Astrocyte (in vitro differentiated cells and primary cell): Measurements from ENCODE around the gene PSD. TPM values are rescaled to one million over a fixed set of nuclear protein-coding genes. Genes with fewer than 3 reads are reported as not detected.

Experiments used
- DNase-seq: peaks from one replicate; pipeline ENCODE4 v3.0.0-alpha.2; 2010; ENCODE audit warnings: low read depth
- FAIRE-seq: peaks from 2 replicates; lab custom pipeline; 2011; peaks lifted over from hg19 to GRCh38; lab: Jason Lieb, UNC
- H2AFZ ChIP-seq: 2 replicates; pipeline ENCODE4 v1.6.0; 2012; ENCODE audit warnings: low read depth, low read length, inconsistent platforms
- H3K27ac ChIP-seq: 2 replicates; pipeline ENCODE4 v1.5.1; 2011; ENCODE audit warnings: low read depth, low read length, inconsistent platforms
- H3K27me3 ChIP-seq: 2 replicates; pipeline ENCODE4 v1.6.0; 2011; ENCODE audit warnings: low read length, inconsistent platforms; ENCODE audit not compliant: insufficient read depth
- H3K36me3 ChIP-seq: 2 replicates; pipeline ENCODE4 v1.5.1; 2011; ENCODE audit warnings: low read length, inconsistent platforms; ENCODE audit not compliant: insufficient read depth
- H3K4me1 ChIP-seq: 2 replicates; pipeline ENCODE4 v1.5.1; 2011; ENCODE audit warnings: low read length, inconsistent platforms; ENCODE audit not compliant: insufficient read depth
- H3K4me2 ChIP-seq: 2 replicates; pipeline ENCODE4 v1.6.0; 2012; ENCODE audit warnings: low read length, inconsistent platforms
- H3K4me3 ChIP-seq: 2 replicates; pipeline ENCODE4 v1.5.1; 2011; ENCODE audit warnings: low read depth, mild to moderate bottlenecking, low read length, inconsistent platforms; ENCODE audit not compliant: insufficient read depth
- H3K79me2 ChIP-seq: 2 replicates; pipeline ENCODE4 v1.6.0; 2012; ENCODE audit warnings: mild to moderate bottlenecking, low read length, inconsistent platforms; ENCODE audit not compliant: insufficient read depth
- H3K9ac ChIP-seq: 2 replicates; pipeline ENCODE4 v1.6.0; 2012; ENCODE audit warnings: mild to moderate bottlenecking, low read length, inconsistent platforms
- H3K9me3 ChIP-seq: 2 replicates; pipeline ENCODE4 v1.5.1; 2012; ENCODE audit warnings: low read depth, mild to moderate bottlenecking, low read length, inconsistent platforms; ENCODE audit not compliant: insufficient read depth
- H4K20me1 ChIP-seq: 2 replicates; pipeline ENCODE4 v1.6.0; 2012; ENCODE audit warnings: low read length, inconsistent platforms; ENCODE audit not compliant: insufficient read depth
- H3K27ac Mint-ChIP-seq: one replicate; pipeline ENCODE4 v1.8.0; 2021; ENCODE audit warnings: mild to moderate bottlenecking, mixed read lengths; ENCODE audit not compliant: unreplicated experiment
- H3K27me3 Mint-ChIP-seq: one replicate; pipeline ENCODE4 v1.8.0; 2021; ENCODE audit warnings: low read depth, mixed read lengths; ENCODE audit not compliant: unreplicated experiment
- H3K36me3 Mint-ChIP-seq: one replicate; pipeline ENCODE4 v1.8.0; 2021; ENCODE audit warnings: low read depth, mixed read lengths; ENCODE audit not compliant: unreplicated experiment
- H3K4me1 Mint-ChIP-seq: one replicate; pipeline ENCODE4 v1.8.0; 2021; ENCODE audit warnings: low read depth, mixed read lengths; ENCODE audit not compliant: unreplicated experiment
- H3K4me3 Mint-ChIP-seq: one replicate; pipeline ENCODE4 v1.8.0; 2021; ENCODE audit warnings: mild to moderate bottlenecking, moderate library complexity, mixed read lengths; ENCODE audit not compliant: unreplicated experiment
- H3K9me3 Mint-ChIP-seq: one replicate; pipeline ENCODE4 v1.8.0; 2021; ENCODE audit warnings: mild to moderate bottlenecking, mixed read lengths; ENCODE audit not compliant: unreplicated experiment
- CTCF ChIP-seq: IDR thresholded peaks from 2 replicates; pipeline ENCODE4 v1.5.1; 2011; ENCODE audit warnings: low read depth, mild to moderate bottlenecking, inconsistent platforms, low read length, moderate library complexity; ENCODE audit not compliant: insufficient read depth
- EZH2 ChIP-seq: IDR thresholded peaks from 2 replicates; pipeline ENCODE4 v1.6.1; 2012; ENCODE audit warnings: mild to moderate bottlenecking, low read length, inconsistent platforms; ENCODE audit not compliant: insufficient read depth
- total RNA-seq: library from RNA; stranded (reverse); gene quantifications from 2 replicates; pipeline ENCODE4 v1.2.1, GENCODE V29; 2021

PSD gene
- total RNA-seq, 1 donor from 2014 or later, result 8.8 TPM

DNA sequence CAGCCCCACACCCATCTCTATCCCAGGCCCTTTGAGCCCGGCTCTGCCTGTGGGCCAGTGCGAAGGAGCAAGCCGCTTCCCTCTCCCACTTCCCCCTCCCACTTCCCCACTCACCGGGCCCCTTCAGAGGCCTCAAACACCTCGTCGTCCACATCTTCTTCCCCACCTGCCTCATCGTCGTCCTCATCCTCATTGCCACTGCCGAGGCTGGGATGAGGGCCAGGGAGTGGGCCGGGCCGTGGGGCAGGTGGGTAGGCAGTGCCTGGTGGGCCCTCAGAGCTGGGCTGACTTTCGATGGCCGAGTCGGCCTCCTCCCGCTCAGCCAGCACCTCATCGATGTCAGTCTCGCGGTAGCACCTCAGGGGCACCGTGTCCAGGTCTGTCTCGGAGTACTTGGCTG, 3.8 kb downstream of the PSD start:
- H2AFZ ChIP-seq, result no peak overlapping the region
- H3K36me3 ChIP-seq, result no peaks in the 10 kb centered on the region
- no peaks in the 10 kb centered on the region for H3K79me2 ChIP-seq
- H3K4me3 Mint-ChIP-seq, result no peak overlapping the region
- no peak overlapping the region for H3K9ac ChIP-seq
- no peak overlapping the region for H3K4me3 ChIP-seq
- FAIRE-seq (no peak), DNase-seq (no peak)
- H3K27me3 ChIP-seq, result peaks cover 24% of the 10 kb centered on the region
- H3K27me3 Mint-ChIP-seq, result peaks cover 38% of the 10 kb centered on the region
- no peak for TF ChIP-seq CTCF
- no peak for TF ChIP-seq EZH2
- H4K20me1 ChIP-seq, result no peaks in the 10 kb centered on the region
- H3K36me3 Mint-ChIP-seq, result peaks cover 2% of the 10 kb centered on the region
- peaks cover 2% of the 10 kb centered on the region for H3K4me1 ChIP-seq
- H3K4me2 ChIP-seq, result no peak overlapping the region
- H3K9me3 ChIP-seq, result no peaks in the 10 kb centered on the region
- H3K4me1 Mint-ChIP-seq, result peaks cover 9% of the 10 kb centered on the region
- H3K9me3 Mint-ChIP-seq, result no peaks in the 10 kb centered on the region
- H3K27ac ChIP-seq, result no peak overlapping the region
- H3K27ac Mint-ChIP-seq, result no peak overlapping the region

GRCh38 chr10:102413806-102414561, 4.6 kb downstream of the PSD start:
- Histone ChIP-seq H3K4me1 (peaks cover 3% of the 10 kb centered on the region), H3K36me3 (no peaks in the 10 kb centered on the region), H4K20me1 (no peaks in the 10 kb centered on the region), H3K4me3 (no peak overlapping the region), H3K27me3 (peaks cover 28% of the 10 kb centered on the region), H3K9ac (no peak overlapping the region), H2AFZ (no peak overlapping the region), H3K79me2 (no peaks in the 10 kb centered on the region), H3K27ac (no peak overlapping the region), H3K9me3 (no peaks in the 10 kb centered on the region), H3K4me2 (no peak overlapping the region)
- DNase-seq, result no peak
- no peak overlapping the region for H3K27ac Mint-ChIP-seq
- no peaks in the 10 kb centered on the region for H3K9me3 Mint-ChIP-seq
- FAIRE-seq, result no peak
- peaks cover 12% of the 10 kb centered on the region for H3K4me1 Mint-ChIP-seq
- H3K27me3 Mint-ChIP-seq, result peaks cover 39% of the 10 kb centered on the region
- no peak overlapping the region for H3K4me3 Mint-ChIP-seq
- TF ChIP-seq CTCF (no peak), EZH2 (no peak)
- peaks cover 3% of the 10 kb centered on the region for H3K36me3 Mint-ChIP-seq

DNA sequence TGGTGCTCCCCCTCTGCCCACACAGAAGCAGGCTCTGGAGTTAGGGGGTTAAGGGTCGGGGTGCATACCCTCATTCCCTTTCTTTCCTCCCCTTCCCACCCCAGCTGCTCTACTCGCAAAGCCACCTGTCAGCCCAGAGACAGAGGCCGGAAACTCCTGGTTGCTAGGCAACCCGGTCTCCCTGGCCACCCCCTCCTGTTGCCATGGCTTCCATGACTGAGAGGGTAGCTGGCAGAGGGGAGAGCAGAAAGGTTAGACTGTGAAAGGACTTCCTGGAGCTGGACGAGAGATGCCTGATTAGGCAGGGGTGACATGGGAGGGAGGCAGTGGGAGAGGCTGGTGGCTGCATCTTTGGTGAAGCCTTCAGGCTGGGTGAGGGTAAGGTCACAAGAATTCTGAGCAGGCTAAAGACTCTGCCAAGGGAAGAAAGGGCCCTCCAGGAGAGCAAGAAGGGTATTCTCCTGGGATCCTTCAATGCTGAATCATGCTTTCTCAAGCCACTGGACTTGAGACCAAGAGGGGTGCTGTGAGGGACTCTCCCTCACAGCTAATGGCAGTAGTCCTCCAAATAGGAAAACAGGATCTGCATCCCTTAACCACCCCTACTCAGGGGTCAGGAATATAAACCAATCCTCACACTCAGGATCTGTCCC, 5.4 kb downstream of the PSD start:
- H3K9me3 Mint-ChIP-seq, result no peaks in the 10 kb centered on the region
- H3K9me3 ChIP-seq, result no peaks in the 10 kb centered on the region
- peaks cover 39% of the 10 kb centered on the region for H3K27me3 Mint-ChIP-seq
- H3K4me2 ChIP-seq, result no peak overlapping the region
- H3K27ac Mint-ChIP-seq, result no peak overlapping the region
- peaks cover 26% of the 10 kb centered on the region for H3K27me3 ChIP-seq
- H3K79me2 ChIP-seq, result no peaks in the 10 kb centered on the region
- H3K27ac ChIP-seq, result no peak overlapping the region
- H3K9ac ChIP-seq, result no peak overlapping the region
- H2AFZ ChIP-seq, result no peak overlapping the region
- no peaks in the 10 kb centered on the region for H3K36me3 ChIP-seq
- H4K20me1 ChIP-seq, result peaks cover 3% of the 10 kb centered on the region
- peaks cover 3% of the 10 kb centered on the region for H3K4me1 ChIP-seq
- peaks cover 12% of the 10 kb centered on the region for H3K4me1 Mint-ChIP-seq
- FAIRE-seq (no peak), DNase-seq (no peak)
- no peak for TF ChIP-seq EZH2
- TF ChIP-seq CTCF, result no peak
- no peak overlapping the region for H3K4me3 Mint-ChIP-seq
- H3K36me3 Mint-ChIP-seq, result peaks cover 3% of the 10 kb centered on the region
- H3K4me3 ChIP-seq, result no peak overlapping the region
